Endothelial cell of umbilical vein (primary cell): Measurements from ENCODE around the gene MYCBP2. TPM values are rescaled to one million over a fixed set of nuclear protein-coding genes. Genes with fewer than 3 reads are reported as not detected.

Source experiments
- BruUV-seq: library from RNA; stranded (reverse); fragments of 400-500 nt; replicated peaks from 2 replicates; lab custom pipeline; 2021; lab: Mats Ljungman, UMichigan
- CTCF ChIA-PET: fragments of 300-600, 350-600 bp; sonication (Branson Sonifier 250); formaldehyde crosslinking; loops from one replicate; lab custom pipeline; 2021; ENCODE audit warnings: antibody characterized with exemption, inconsistent platforms; lab: Charles Lee
- POLR2A ChIA-PET: fragments of 300-600, 350-600 bp; sonication (Branson Sonifier 250); formaldehyde crosslinking; loops from one replicate; lab custom pipeline; 2021; ENCODE audit warnings: antibody characterized with exemption, inconsistent platforms; lab: Charles Lee
- DNase-seq: peaks from one replicate; pipeline ENCODE4 v3.0.0-alpha.2; 2011; ENCODE audit warnings: low read depth, low spot score
- FAIRE-seq: peaks from 2 replicates; lab custom pipeline; 2011; peaks lifted over from hg19 to GRCh38; lab: Jason Lieb, UNC
- H2AFZ ChIP-seq: 2 replicates; pipeline ENCODE4 v1.6.0; 2012; ENCODE audit warnings: low read depth, low read length, control low read depth, inconsistent platforms
- H3K27ac ChIP-seq: 2 replicates; pipeline ENCODE4 v1.5.1; 2011; ENCODE audit warnings: low read depth, mild to moderate bottlenecking, control low read depth, low read length, moderate library complexity; ENCODE audit not compliant: insufficient read depth
- H3K27me3 ChIP-seq, 2 experiments: 2 replicates each; pipeline versions ENCODE4 v1.6.0 to v1.6.1; 2011; ENCODE audit warnings: low read length in 2 of 2, mixed read lengths in 1 of 2; ENCODE audit not compliant: control insufficient read depth in 2 of 2, insufficient read depth in 2 of 2
- H3K36me3 ChIP-seq, 2 experiments: 2 replicates in 1 of 2; 3 replicates in 1 of 2; pipeline ENCODE4 v1.5.1; 2011; ENCODE audit warnings: low read length in 2 of 2, mild to moderate bottlenecking in 1 of 2, moderate library complexity in 1 of 2; ENCODE audit not compliant: control insufficient read depth in 2 of 2, insufficient read depth in 2 of 2; ENCODE audit errors: extremely low read depth in 1 of 2
- H3K4me1 ChIP-seq: 3 replicates; pipeline ENCODE4 v1.5.1; 2011; ENCODE audit warnings: mild to moderate bottlenecking, low read length; ENCODE audit not compliant: control insufficient read depth, insufficient read depth; ENCODE audit errors: extremely low read depth
- H3K4me2 ChIP-seq: 2 replicates; pipeline ENCODE4 v1.6.1; 2011; ENCODE audit warnings: low read length, control low read depth, mixed read lengths; ENCODE audit not compliant: insufficient read depth
- H3K4me3 ChIP-seq, 3 experiments: fragments of 200-600 bp in 1 of 3; sonication (generic), shearing (Covaris generic) in 1 of 3; replicated peaks in 1 of 3; 2 replicates each; pipeline ENCODE4 v1.5.1; 2011 to 2016; ENCODE audit warnings: control low read depth in 3 of 3, low read length in 3 of 3, mild to moderate bottlenecking in 2 of 3, inconsistent platforms in 1 of 3, low read depth in 1 of 3, moderate library complexity in 1 of 3; ENCODE audit not compliant: insufficient read depth in 1 of 3
- H3K79me2 ChIP-seq: 2 replicates; pipeline ENCODE4 v1.6.0; 2012; ENCODE audit warnings: low read length, inconsistent platforms; ENCODE audit not compliant: control insufficient read depth, insufficient read depth
- H3K9ac ChIP-seq: replicated peaks from 2 replicates; pipeline ENCODE3; 2011; ENCODE audit warnings: low read length, control low read depth; ENCODE audit not compliant: insufficient read depth; ENCODE audit errors: extremely low read depth
- H3K9me1 ChIP-seq: replicated peaks from 3 replicates; pipeline ENCODE4 v1.6.0; 2011; ENCODE audit warnings: mild to moderate bottlenecking, low read length; ENCODE audit not compliant: control insufficient read depth, insufficient read depth; ENCODE audit errors: extremely low read depth
- H3K9me3 ChIP-seq: replicated peaks from 2 replicates; pipeline ENCODE4 v1.5.1; 2012; ENCODE audit warnings: low read length, inconsistent platforms; ENCODE audit not compliant: control insufficient read depth, insufficient read depth
- H4K20me1 ChIP-seq: replicated peaks from 2 replicates; pipeline ENCODE3; 2011; ENCODE audit warnings: mild to moderate bottlenecking, low read length; ENCODE audit not compliant: control insufficient read depth, insufficient read depth; ENCODE audit errors: extremely low read depth
- FOS ChIP-seq: IDR thresholded peaks from 2 replicates; pipeline ENCODE4 v1.6.1; 2011; ENCODE audit warnings: mild to moderate bottlenecking, low read length, moderate library complexity, borderline replicate concordance; ENCODE audit not compliant: insufficient read depth
- GATA2 ChIP-seq: IDR thresholded peaks from 2 replicates; pipeline ENCODE4 v1.7.0; 2011; ENCODE audit warnings: low read depth, mild to moderate bottlenecking, moderate library complexity, mixed read lengths, low read length; ENCODE audit not compliant: insufficient read length, insufficient read depth
- JUN ChIP-seq: IDR thresholded peaks from 2 replicates; pipeline ENCODE4 v1.6.1; 2011; ENCODE audit warnings: borderline replicate concordance, low read depth; ENCODE audit not compliant: insufficient read length, insufficient read depth
- MYC ChIP-seq: IDR thresholded peaks from one replicate; pipeline ENCODE4 v1.6.1; 2011; ENCODE audit warnings: mild to moderate bottlenecking, low read depth, low read length
- POLR2A ChIP-seq: IDR thresholded peaks from 2 replicates; pipeline ENCODE4 v1.6.1; 2012; ENCODE audit warnings: low read depth, mild to moderate bottlenecking, control low read depth, low read length
- POLR2AphosphoS5 ChIP-seq: IDR thresholded peaks from 2 replicates; pipeline ENCODE4 v1.6.1; 2012; ENCODE audit warnings: low read depth, mild to moderate bottlenecking, control low read depth, low read length, moderate library complexity; ENCODE audit not compliant: insufficient read depth
- dilution Hi-C: fragments of 300-500 bp; cut with MboI; formaldehyde crosslinking; loops from one replicate; pipeline ENCODE4 v1.15.0; 2019; ENCODE audit warnings: low sequenced_read_pairs; ENCODE audit not compliant: extremely low pct_ligation_motif_present
- intact Hi-C: fragments of 100-400 bp; cut with micrococcal nuclease; formaldehyde crosslinking; loops from one replicate; pipeline ENCODE4 v1.10.0; 2022
- polyA plus RNA-seq, 4 experiments: library from polyadenylated mRNA; depleted of rRNA in 3 of 4; stranded (reverse) in 3 of 4; unstranded in 1 of 4; fragments of >200 nt; gene quantifications; 2 replicates each; pipeline versions ENCODE4 v1.2.1 to v1.2.3, GENCODE V29; 2011 to 2012; ENCODE audit warnings: missing spikeins in 1 of 4
- total RNA-seq: library from RNA; stranded (reverse); gene quantifications from 2 replicates; pipeline ENCODE4 v1.2.3, GENCODE V29; 2021
- TF ChIP-seq, protein P1 (sequence below), 2 donors: IDR thresholded peaks; 1 replicate in 1 of 2; 2 replicates in 1 of 2; pipeline ENCODE4 v1.5.1; 2011; ENCODE audit warnings: low read length in 2 of 2, mild to moderate bottlenecking in 2 of 2, moderate library complexity in 2 of 2, control low read depth in 1 of 2, inconsistent platforms in 1 of 2, low read depth in 1 of 2; ENCODE audit not compliant: insufficient read depth in 1 of 2; ENCODE audit errors: extremely low read depth in 1 of 2
- TF ChIP-seq, protein P2 (sequence below): IDR thresholded peaks from 2 replicates; pipeline ENCODE4 v1.6.1; 2011; ENCODE audit not compliant: insufficient read depth, insufficient read length

The MYCBP2 gene
- total and polyA plus RNA-seq, 2 donors (not counting 3 experiments of a cell fraction or from before 2014, with no cell fraction given), result 30.5 to 89.8 TPM

DNA sequence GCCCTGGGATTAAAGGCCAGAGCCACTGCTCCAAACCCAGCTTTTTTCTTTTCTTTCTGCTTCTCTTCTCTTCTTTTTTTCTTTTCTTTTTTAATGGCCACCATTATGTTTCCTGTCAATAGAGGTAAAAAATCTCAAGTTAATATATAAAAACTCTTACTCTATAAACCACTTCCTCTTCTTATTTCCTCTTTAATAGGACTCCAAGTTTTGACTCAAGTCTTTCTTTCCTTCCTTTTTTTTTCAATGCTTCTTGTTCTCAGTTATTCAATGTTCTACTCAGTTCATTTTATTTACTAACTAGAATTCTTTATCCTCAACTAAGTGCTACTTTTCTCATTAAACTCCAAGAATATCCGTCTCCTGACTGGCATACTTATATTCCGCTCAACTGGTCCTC, 27.1 kb upstream of the MYCBP2 start:
- FAIRE-seq, result no peak
- no peak overlapping the region for H3K27ac ChIP-seq

DNA sequence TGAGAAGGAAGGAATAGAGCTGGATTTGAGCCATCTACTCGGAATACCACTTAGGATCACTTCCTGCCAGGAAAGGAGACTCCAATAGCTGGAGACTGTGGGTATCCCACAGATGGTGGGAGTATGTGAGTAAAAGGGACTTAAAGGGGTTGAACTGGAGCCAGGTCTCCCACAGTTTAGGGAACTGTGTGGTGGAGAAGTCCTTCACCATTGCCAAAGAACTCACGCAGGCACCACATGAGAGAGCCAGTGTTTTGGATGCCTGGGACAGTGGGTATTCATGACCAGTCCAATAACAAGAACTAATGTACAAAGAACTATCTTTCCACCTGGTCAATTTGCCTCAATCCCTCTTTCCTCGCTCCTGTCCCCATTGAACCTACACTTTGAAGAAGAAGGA, 24.4 kb upstream of the MYCBP2 start:
- intact Hi-C loops, result no loop called here
- ChIA-PET POLR2A (no interaction called here), CTCF (no interaction called here)
- H4K20me1 ChIP-seq, result no peaks in the 10 kb centered on the region
- no peaks in the 10 kb centered on the region for H3K9me3 ChIP-seq
- peak; percentile 1 for DNase-seq
- TF ChIP-seq, protein P1, sequence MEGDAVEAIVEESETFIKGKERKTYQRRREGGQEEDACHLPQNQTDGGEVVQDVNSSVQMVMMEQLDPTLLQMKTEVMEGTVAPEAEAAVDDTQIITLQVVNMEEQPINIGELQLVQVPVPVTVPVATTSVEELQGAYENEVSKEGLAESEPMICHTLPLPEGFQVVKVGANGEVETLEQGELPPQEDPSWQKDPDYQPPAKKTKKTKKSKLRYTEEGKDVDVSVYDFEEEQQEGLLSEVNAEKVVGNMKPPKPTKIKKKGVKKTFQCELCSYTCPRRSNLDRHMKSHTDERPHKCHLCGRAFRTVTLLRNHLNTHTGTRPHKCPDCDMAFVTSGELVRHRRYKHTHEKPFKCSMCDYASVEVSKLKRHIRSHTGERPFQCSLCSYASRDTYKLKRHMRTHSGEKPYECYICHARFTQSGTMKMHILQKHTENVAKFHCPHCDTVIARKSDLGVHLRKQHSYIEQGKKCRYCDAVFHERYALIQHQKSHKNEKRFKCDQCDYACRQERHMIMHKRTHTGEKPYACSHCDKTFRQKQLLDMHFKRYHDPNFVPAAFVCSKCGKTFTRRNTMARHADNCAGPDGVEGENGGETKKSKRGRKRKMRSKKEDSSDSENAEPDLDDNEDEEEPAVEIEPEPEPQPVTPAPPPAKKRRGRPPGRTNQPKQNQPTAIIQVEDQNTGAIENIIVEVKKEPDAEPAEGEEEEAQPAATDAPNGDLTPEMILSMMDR (IDR thresholded peaks at IDR 0.05; ENCODE audit: extremely low read depth in 1 of 2, insufficient read depth in 1 of 2, low read depth in 1 of 2, low read length in 2 of 2), result no peak
- TF ChIP-seq, protein P2, sequence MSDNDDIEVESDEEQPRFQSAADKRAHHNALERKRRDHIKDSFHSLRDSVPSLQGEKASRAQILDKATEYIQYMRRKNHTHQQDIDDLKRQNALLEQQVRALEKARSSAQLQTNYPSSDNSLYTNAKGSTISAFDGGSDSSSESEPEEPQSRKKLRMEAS, result no peak
- no peak for TF ChIP-seq MYC
- no peak for TF ChIP-seq FOS
- TF ChIP-seq GATA2, result no peak
- TF ChIP-seq JUN, result no peak
- no peak for TF ChIP-seq POLR2A
- dilution Hi-C loops, result no loop called here
- H3K4me2 ChIP-seq, result no peak overlapping the region
- BruUV-seq, result no TSS peak
- H2AFZ ChIP-seq, result no peak overlapping the region
- H3K9me1 ChIP-seq, result no peaks in the 10 kb centered on the region
- H3K27me3 ChIP-seq, result peaks cover 2 to 3% of the 10 kb centered on the region in 2 experiments
- no peak overlapping the region for H3K9ac ChIP-seq
- H3K27ac ChIP-seq, result no peak overlapping the region
- no peaks in the 10 kb centered on the region for H3K36me3 ChIP-seq
- H3K79me2 ChIP-seq, result no peaks in the 10 kb centered on the region
- no peaks in the 10 kb centered on the region for H3K4me1 ChIP-seq
- no peak for FAIRE-seq
- H3K4me3 ChIP-seq, result no peak overlapping the region

More for the DNA sequence above, 27.1 kb upstream of the MYCBP2 start:
- no peak overlapping the region for H2AFZ ChIP-seq
- ChIA-PET POLR2A (no interaction called here), CTCF (no interaction called here)
- BruUV-seq, result no TSS peak
- no peaks in the 10 kb centered on the region for H4K20me1 ChIP-seq
- intact Hi-C loops (no loop called here), dilution Hi-C loops (no loop called here)
- no peaks in the 10 kb centered on the region for H3K9me1 ChIP-seq
- DNase-seq, result no peak
- no peak overlapping the region for H3K4me2 ChIP-seq
- H3K27me3 ChIP-seq, result peaks cover 2 to 3% of the 10 kb centered on the region in 2 experiments
- H3K4me3 ChIP-seq, result no peak overlapping the region
- H3K9me3 ChIP-seq, result no peaks in the 10 kb centered on the region
- H3K4me1 ChIP-seq, result no peaks in the 10 kb centered on the region
- H3K36me3 ChIP-seq, result no peaks in the 10 kb centered on the region
- no peak overlapping the region for H3K9ac ChIP-seq
- TF ChIP-seq, protein P2, result no peak
- no peak for TF ChIP-seq JUN
- TF ChIP-seq POLR2A, result no peak
- no peak for TF ChIP-seq GATA2
- TF ChIP-seq, protein P1 (IDR thresholded peaks at IDR 0.05; ENCODE audit: extremely low read depth in 1 of 2, insufficient read depth in 1 of 2, low read depth in 1 of 2, low read length in 2 of 2), result no peak
- no peak for TF ChIP-seq POLR2AphosphoS5
- H3K79me2 ChIP-seq, result no peaks in the 10 kb centered on the region
